ENCODE results near the gene PLAAT5. TPM values are rescaled to one million over a fixed set of nuclear protein-coding genes. Genes with fewer than 3 reads are reported as not detected.

PLAAT5 gene
- total and polyA plus RNA-seq, 11 donors = 0.49 to 7.1 (median 1.5) TPM

GRCh38 chr11:63535734-63536133, 44.8 kb upstream of the PLAAT5 start:
- DNase-seq = no peak
- H3K36me3 ChIP-seq = peaks cover 0 to 15% (median 0%) of the 10 kb centered on the region in 9 donors
- H3K9me3 ChIP-seq = no peaks in the 10 kb centered on the region
- no peaks in the 10 kb centered on the region for H3K27me3 ChIP-seq
- intact Hi-C loops (cut with DNase I) = loop anchor here in 3 of 10 donors (2.0 to 10.0 kb wide), 3 partner anchors 75 to 79 kb away; partner anchors contain the start of gene PLAAT3 (in 2 of the 3)
- 74 to 80% (median 76%) methylated on average over 1 of the region's 1 CpG for WGBS, 4 donors
- TF ChIP-seq POLR2A (IDR thresholded peaks at IDR 0.05) = no peak
- no peak for TF ChIP-seq CTCF (IDR thresholded peaks at IDR 0.05)
- H3K4me1 ChIP-seq = peaks cover 7 to 79% (median 21%) of the 10 kb centered on the region in 12 donors
- peak overlapping the region in 4 of 12 donors; percentile 87 to 97 (median 91) for H3K27ac ChIP-seq
- no peak for ATAC-seq
- H3K4me3 ChIP-seq = peak overlapping the region in 1 of 12 donors; percentile 76

GRCh38 chr11:63534895-63535461, 44.0 kb upstream of the PLAAT5 start:
- no peak overlapping the region for H3K4me3 ChIP-seq
- intact Hi-C loops (cut with DNase I) = loop anchor here in 2 of 10 donors (5.0 to 10.0 kb wide), 2 partner anchors 77 to 80 kb away; partner anchors contain the start of gene PLAAT3 (in 2 of the 2)
- H3K27ac ChIP-seq = peak overlapping the region in 1 of 12 donors; percentile 97
- ATAC-seq = no peak
- H3K36me3 ChIP-seq = peaks cover 0 to 10% (median 0%) of the 10 kb centered on the region in 9 donors
- WGBS, 4 donors = 91 to 96% (median 93%) methylated on average over 5 of the region's 5 CpGs
- peaks cover 7 to 75% (median 21%) of the 10 kb centered on the region in 12 donors for H3K4me1 ChIP-seq
- TF ChIP-seq POLR2A (IDR thresholded peaks at IDR 0.05) (no peak), CTCF (IDR thresholded peaks at IDR 0.05) (no peak)
- H3K27me3 ChIP-seq = no peaks in the 10 kb centered on the region
- H3K9me3 ChIP-seq = no peaks in the 10 kb centered on the region
- no peak for DNase-seq

GRCh38 chr11:63534076-63534475, 43.1 kb upstream of the PLAAT5 start:
- Histone ChIP-seq H3K27me3 (no peaks in the 10 kb centered on the region), H3K9me3 (no peaks in the 10 kb centered on the region), H3K27ac (peak overlapping the region in 1 of 12 donors; percentile 97), H3K4me1 (peaks cover 7 to 67% (median 21%) of the 10 kb centered on the region in 12 donors), H3K4me3 (no peak overlapping the region), H3K36me3 (peaks cover 0 to 1% (median 0%) of the 10 kb centered on the region in 9 donors)
- ATAC-seq = no peak
- DNase-seq = no peak
- intact Hi-C loops (cut with DNase I) = loop anchor here in 1 of 10 donors (10.0 kb wide), 1 partner anchor 81 kb away; the partner anchor contains the start of gene PLAAT3
- 64 to 81% (median 74%) methylated on average over 3 of the region's 3 CpGs for WGBS, 4 donors
- no peak for TF ChIP-seq CTCF (IDR thresholded peaks at IDR 0.05)
- TF ChIP-seq POLR2A (IDR thresholded peaks at IDR 0.05) = no peak

- Histone ChIP-seq H3K9me3 (no peaks in the 10 kb centered on the region), H3K36me3 (no peaks in the 10 kb centered on the region), H3K4me3 (no peak overlapping the region), H3K27me3 (no peaks in the 10 kb centered on the region), H3K27ac (no peak overlapping the region), H3K4me1 (peaks cover 3 to 56% (median 16%) of the 10 kb centered on the region in 12 donors)
- intact Hi-C loops (cut with DNase I) = loop anchor here in 1 of 10 donors (10.0 kb wide), 1 partner anchor 82 kb away; the partner anchor contains the start of gene PLAAT3
- no peak for ATAC-seq
- WGBS, 4 donors = 73 to 80% (median 78%) methylated on average over 4 of the region's 4 CpGs
- DNase-seq = no peak
- TF ChIP-seq CTCF (IDR thresholded peaks at IDR 0.05) = no peak
- TF ChIP-seq POLR2A (IDR thresholded peaks at IDR 0.05) = no peak
These were observed 42.0 kb upstream of the PLAAT5 start for GRCh38 chr11:63532799-63533475.
